GM19468 (cell line): ENCODE measurements around the gene PTPRN2.
"Not testable (repeated sequence)": the region's sequence is repeated elsewhere in the genome, so short reads cannot be mapped to it uniquely, and the experiment has no call there.

Experiments
- ATAC-seq: cut with Tn5 transposase; IDR thresholded peaks from one replicate; pipeline ENCODE4 v1.9.1; 2021; ENCODE audit warnings: mild to moderate bottlenecking, moderate library complexity, moderate number of reproducible peaks; ENCODE audit not compliant: unreplicated experiment; ENCODE audit errors: extremely low read depth

PTPRN2 gene

GRCh38 chr7:158257001-158257400 is 330.6 kb downstream of the PTPRN2 start:
- no peak for ATAC-seq

- no peak for ATAC-seq
Observed at GRCh38 chr7:158256091-158256816, 331.4 kb downstream of the PTPRN2 start.

- ATAC-seq, result no peak
Observed at GRCh38 chr7:158255558-158255957, 332.1 kb downstream of the PTPRN2 start.

- no peak for ATAC-seq
Observed at GRCh38 chr7:158255156-158255555, 332.5 kb downstream of the PTPRN2 start.

GRCh38 chr7:158253670-158254045 is 334.0 kb downstream of the PTPRN2 start:
- not testable (repeated sequence) for ATAC-seq

DNA sequence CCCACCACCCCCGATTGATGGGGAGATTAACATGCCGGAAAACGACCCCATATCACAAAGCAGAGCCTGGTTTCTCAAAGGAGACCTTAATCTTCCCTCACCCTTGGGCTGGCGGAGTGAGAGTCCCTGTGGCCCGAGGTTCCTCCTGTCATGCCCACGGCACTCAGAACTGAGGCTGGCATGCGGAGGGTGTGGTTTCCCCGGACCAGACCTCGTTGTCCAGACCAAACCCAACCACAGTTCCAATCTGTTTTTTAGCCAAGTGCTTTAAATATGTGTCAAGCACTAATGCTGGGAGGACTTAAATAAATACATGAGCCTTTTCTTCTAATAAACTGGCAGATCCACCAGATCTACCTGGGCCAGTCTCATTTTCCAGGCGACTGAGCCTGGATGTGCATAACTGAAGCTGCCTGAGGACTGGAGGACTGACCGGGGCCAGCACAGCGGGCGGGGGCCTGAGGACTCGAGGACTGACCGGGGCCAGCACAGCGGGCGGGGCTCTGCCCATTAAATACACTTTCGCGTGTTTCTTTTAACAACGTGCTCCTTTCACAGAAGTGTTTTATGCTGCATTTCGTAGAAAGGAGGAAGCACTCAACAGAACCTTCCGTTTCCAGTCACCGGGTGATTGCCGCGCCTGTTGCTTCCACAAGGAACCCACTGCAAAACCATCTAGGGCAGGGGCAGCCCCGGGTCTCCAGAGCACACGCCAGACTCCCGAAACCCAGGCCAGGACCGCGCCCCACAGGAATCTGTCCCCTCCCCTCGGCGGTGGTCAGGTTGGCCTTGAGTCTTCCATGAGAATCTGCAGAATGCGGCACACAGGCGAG is 334.6 kb downstream of the PTPRN2 start:
- no peak for ATAC-seq

- ATAC-seq, result no peak
Observed at GRCh38 chr7:158252081-158252836, 335.4 kb downstream of the PTPRN2 start.

DNA sequence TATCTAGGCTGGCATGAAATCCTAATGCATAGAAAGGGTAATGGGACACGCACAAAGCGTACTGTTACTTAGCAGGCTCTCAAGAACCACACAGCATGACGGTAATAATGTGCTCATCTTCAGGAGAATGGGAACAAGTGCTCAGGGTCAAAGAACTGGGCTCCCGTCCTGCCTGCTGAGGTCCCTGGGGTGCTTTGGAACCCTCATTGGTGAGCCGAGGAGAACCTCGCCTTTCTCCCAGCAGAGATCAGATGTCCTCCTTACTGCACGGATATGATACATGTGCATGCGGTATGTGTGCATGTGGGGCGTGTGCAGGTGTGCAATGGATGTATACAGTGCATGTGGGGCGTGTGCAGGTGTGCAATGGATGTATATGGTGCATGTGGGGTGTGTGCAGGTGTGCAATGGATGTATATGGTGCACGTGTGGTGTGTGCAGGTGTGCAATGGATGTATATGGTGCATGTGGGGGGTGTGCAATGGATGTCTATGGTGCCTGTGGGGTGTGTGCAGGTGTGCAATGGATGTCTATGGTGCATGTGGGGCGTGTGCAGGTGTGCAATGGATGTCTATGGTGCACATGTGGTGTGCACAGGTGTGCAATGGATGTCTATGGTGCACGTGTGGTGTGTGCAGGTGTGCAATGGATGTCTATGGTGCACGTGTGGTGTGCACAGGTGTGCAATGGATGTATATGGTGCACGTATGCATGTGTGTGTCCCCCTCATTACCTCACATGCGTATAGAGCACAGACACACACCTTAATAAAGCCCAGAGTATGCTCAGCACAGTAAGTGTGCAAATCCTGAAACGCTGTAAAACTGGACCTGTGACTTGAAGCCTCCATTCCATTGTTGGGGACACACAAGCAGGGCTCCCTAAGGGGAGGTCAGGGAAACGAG is 336.3 kb downstream of the PTPRN2 start:
- ATAC-seq, result no peak

DNA sequence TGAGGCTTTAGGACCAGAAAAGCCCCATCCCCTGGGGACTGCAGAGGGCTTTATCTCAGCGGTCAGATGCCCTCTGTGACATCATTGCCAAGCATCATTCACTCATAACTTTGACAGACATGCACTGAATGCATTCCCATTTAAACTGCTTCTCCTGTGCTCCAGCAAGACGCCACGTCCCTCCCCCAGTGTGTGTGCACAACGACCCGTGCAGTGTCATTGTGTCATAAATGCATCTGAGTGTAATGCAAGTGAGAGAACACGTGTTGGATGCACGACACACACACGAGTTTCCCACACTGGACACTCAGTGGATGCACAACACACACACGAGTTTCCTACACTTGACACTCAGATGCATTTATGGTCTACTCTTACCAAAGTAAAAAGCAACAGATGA is 337.9 kb downstream of the PTPRN2 start:
- ATAC-seq, result no peak

GRCh38 chr7:158248816-158249215 is 338.8 kb downstream of the PTPRN2 start:
- ATAC-seq, result no peak

DNA sequence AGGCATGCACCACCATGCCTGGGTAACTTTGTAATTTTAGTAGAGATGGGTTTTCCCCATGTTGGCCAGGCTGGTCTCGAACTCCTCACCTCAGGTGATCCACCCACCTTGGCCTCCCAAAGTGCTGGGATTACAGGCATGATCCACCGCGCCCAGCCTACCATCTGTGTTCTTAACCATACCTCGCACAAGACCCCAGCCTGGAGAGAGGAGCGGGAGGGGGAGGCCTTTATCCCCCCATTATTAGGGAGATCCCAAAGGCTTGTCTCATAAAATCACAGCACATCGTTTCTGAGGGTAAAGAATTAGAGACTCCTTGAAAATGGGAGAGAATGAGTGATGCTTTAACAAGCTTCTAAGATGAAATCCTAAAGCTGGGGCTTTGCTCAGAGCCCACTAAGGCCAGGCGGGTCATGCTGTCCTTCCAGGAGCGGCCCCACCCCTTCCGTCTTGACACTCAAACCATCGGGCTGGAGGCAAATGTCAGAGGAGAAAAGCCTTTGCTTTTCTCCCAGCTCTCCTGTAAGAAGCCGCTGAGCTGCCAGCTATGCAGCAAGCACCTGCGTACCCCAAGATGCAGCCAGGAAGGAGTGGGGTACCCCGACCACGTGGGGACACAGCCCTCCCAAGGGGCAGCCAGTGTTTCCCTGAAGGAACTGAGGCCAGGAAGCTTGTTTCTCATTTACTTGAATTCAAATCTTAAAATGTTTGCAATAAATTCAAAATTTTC is 339.7 kb downstream of the PTPRN2 start:
- ATAC-seq, result no peak

- ATAC-seq, result no peak
Observed at GRCh38 chr7:158246960-158247673, 340.5 kb downstream of the PTPRN2 start.

GRCh38 chr7:158246272-158246959 is 341.2 kb downstream of the PTPRN2 start:
- ATAC-seq, result no peak

GRCh38 chr7:158245724-158246041 is 341.9 kb downstream of the PTPRN2 start:
- ATAC-seq, result no peak

- ATAC-seq, result no peak
Observed at GRCh38 chr7:158244873-158245723, 342.5 kb downstream of the PTPRN2 start.

DNA sequence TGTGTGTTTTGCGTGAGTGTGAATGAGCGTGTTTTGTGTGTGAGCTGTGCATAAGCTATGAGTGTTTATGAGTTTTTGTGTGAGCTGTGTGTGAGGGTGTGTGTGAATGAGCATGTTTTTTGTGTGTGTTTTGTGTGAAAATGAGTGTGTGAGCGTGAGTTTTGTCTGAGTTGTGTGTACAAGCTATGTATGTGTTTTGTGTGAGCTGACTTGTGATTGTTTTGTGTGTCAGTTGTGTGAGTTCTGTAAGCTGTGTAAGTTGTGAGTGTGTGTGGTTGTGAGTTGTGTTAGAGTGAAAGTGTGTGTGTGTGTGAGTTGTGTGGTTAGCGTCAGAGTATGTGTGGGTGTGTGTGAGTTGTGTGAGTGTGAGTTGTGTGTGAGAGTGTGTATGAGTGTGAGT is 343.2 kb downstream of the PTPRN2 start:
- ATAC-seq, result no peak

DNA sequence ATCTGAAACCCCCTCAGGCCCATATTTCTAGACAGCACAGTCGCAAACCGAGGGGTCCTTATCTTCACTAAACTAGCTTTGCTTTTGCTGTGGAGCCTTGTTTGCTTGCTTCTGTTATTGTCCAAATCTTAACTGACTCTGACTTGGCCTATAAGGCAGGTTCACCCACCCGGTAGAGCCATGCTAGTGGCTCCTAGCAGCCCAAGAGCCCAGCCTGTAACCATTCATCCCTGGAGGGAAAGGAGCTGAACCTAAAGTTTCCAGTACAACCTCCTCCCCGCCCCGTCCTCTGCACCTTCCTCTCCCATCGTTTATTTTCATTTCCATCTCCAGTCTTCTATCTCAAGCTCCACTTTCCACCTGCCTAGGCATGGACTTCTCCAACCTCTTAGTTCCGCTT is 345.7 kb downstream of the PTPRN2 start:
- no peak for ATAC-seq
